IPS DF 6.9 (cell line): ENCODE data around the gene USP46.

Experiments used
- DNase-seq: peaks from one replicate; pipeline ENCODE4 v3.0.0-alpha.2; 2013; ENCODE audit warnings: low read depth, low spot score
- H3K27ac ChIP-seq: one replicate; pipeline ENCODE4 v1.5.1; 2013; ENCODE audit warnings: low read length, control low read depth
- H3K27me3 ChIP-seq: 2 replicates; pipeline ENCODE4 v1.6.1; 2013; ENCODE audit warnings: mild to moderate bottlenecking, low read length; ENCODE audit not compliant: control insufficient read depth, insufficient read depth
- H3K36me3 ChIP-seq: 2 replicates; pipeline ENCODE4 v1.6.1; 2013; ENCODE audit warnings: low read length; ENCODE audit not compliant: control insufficient read depth, insufficient read depth
- H3K4me1 ChIP-seq: 2 replicates; pipeline ENCODE4 v1.6.1; 2013; ENCODE audit warnings: low read length; ENCODE audit not compliant: control insufficient read depth, insufficient read depth
- H3K4me3 ChIP-seq: 2 replicates; pipeline ENCODE4 v1.5.1; 2013; ENCODE audit warnings: mild to moderate bottlenecking, low read length
- H3K9me3 ChIP-seq: 2 replicates; pipeline ENCODE4 v1.6.1; 2013; ENCODE audit warnings: low read length, inconsistent platforms; ENCODE audit not compliant: control insufficient read depth, insufficient read depth
- WGBS: extraction: QIAGEN DNeasy Blood & Tissue Kit; methylation state at CpG from one replicate; pipeline ENCODE4 v1.1.7; 2013; ENCODE audit warnings: mixed read lengths, missing lambda C conversion rate; ENCODE audit not compliant: insufficient read length, insufficient coverage; 5-methylcytosine and 5-hydroxymethylcytosine counted together

USP46 gene

DNA sequence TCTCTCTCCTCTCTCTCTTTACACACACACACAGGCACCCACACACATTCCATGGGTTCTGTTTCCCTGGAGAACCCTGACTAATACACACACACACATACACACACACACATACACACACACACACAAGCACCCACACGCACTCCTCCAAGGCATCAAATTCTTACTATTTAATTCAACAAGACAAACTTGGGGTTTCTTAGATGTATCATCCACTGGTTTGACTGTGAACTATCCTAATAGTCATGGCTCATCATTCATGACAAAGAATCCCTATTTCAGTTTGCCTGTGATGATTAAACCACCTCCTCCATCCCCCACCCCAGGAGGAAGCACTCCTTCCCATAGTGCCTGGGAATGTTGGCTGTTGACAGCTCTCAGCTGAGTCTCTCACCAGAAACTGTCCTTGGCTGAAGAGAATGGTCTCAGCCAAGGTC lies 98.2 kb downstream of the USP46 start:
- H3K36me3 ChIP-seq: no peaks in the 10 kb centered on the region
- H3K4me1 ChIP-seq: no peaks in the 10 kb centered on the region
- WGBS: no CpG with 5 or more reads among the region's 1 CpG
- H3K27me3 ChIP-seq: no peaks in the 10 kb centered on the region
- DNase-seq: no peak
- no peak overlapping the region for H3K4me3 ChIP-seq
- H3K27ac ChIP-seq: no peak overlapping the region
- no peaks in the 10 kb centered on the region for H3K9me3 ChIP-seq

DNA sequence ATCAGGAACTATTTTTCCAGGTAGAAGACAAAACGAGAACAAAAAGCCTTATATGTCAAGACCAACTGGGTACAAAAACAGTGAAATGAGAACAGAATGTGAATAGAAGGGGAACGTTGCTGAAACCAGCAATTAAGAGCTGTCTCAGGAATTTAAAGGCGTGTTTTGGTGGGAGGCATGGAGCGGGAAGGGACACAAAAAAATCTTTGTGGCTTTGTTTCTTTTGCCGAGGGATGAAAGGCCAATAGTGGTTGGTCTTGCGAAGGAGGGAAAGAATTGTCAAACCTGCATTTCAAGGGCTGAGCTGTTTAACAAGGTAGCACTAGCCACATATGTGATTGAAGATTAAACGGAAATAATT lies 103.8 kb downstream of the USP46 start:
- Histone ChIP-seq H3K27me3 (no peaks in the 10 kb centered on the region), H3K4me1 (no peaks in the 10 kb centered on the region)
- WGBS: no CpG with 5 or more reads among the region's 7 CpGs

DNA sequence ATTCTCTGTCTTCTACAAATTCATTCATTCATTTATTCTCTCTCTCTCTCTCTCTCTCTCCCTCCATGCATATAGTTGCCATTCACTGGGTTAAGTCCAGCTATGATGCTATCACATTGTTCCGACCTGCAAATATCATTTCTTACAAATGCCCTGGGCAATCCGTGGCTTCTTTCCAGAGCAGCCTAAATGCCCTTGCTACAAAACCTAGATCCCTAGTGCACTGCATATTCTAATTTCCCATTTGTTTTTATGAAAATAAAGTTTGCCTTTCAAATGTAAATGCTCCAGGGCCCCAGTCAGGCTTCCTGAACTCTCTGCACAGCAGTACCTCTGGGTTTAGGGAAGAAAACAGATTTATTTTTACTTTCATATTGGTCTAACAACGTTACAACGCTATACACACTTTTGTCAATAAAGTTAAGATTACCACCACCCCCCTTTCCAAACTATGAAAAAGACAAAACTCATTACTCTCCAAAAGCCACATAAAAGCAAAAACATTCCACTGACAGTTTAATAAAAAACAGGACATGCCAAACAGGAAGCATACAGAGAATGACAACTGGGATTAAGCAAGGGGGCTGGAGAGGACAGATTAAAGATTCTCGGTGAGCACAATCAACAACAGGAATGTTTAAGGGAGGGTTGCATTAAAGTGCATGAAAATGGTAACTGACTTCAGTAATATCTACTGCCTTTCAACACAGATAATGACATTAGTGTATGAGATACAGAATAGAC lies 104.3 kb downstream of the USP46 start:
- Histone ChIP-seq H3K27ac (no peak overlapping the region), H3K36me3 (no peaks in the 10 kb centered on the region), H3K9me3 (no peaks in the 10 kb centered on the region), H3K27me3 (no peaks in the 10 kb centered on the region), H3K4me1 (no peaks in the 10 kb centered on the region), H3K4me3 (no peak overlapping the region)
- DNase-seq: no peak
- 100% methylated on average over 1 of the region's 5 CpGs for WGBS

More for the DNA sequence above, 103.8 kb downstream of the USP46 start:
- Histone ChIP-seq H3K9me3 (no peaks in the 10 kb centered on the region), H3K36me3 (no peaks in the 10 kb centered on the region), H3K27ac (no peak overlapping the region), H3K4me3 (no peak overlapping the region)
- no peak for DNase-seq

DNA sequence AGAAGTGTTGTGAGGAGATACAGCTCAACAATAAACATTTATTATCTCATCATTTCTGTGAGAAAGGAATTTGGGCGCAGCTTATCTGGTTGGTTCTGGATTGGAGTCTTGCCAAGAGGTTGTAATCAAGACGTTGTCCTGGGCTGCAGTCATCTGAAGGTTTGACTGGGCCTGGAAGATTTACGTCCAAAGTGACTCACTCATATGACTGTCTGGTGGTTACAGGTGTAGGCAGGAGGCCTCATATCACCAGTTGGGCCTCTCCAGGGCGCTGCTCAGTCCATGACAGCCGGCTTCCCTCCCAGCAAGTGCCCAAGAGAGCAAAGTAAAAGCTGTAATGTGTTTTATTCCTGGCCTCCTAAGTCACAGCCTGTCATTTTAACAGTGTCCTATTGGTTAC lies 106.3 kb downstream of the USP46 start:
- Histone ChIP-seq H3K36me3 (no peaks in the 10 kb centered on the region), H3K4me3 (no peak overlapping the region), H3K27me3 (no peaks in the 10 kb centered on the region), H3K4me1 (no peaks in the 10 kb centered on the region), H3K27ac (no peak overlapping the region), H3K9me3 (no peaks in the 10 kb centered on the region)
- no CpG with 5 or more reads among the region's 5 CpGs for WGBS
- DNase-seq: no peak

DNA sequence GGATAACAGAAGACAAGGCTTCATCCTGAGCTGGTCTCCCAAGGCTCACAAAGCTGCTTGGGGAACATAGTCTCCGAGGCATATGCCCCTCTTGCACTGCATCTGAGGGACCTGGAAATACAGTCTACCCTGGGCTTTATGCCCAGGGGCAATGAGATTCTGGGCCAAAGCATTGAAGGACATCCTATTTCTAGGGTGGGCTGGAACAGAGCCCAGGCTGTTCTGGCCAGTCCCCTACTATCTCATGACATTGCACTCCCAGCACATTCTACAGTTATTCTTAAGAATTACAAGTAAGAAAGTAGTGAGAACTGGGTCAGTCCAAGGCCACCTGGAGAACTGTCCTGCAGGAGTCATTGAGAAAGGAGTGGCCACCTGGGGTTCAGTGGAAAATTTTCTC lies 107.6 kb downstream of the USP46 start:
- H3K27ac ChIP-seq: no peak overlapping the region
- no peaks in the 10 kb centered on the region for H3K36me3 ChIP-seq
- no peaks in the 10 kb centered on the region for H3K27me3 ChIP-seq
- H3K9me3 ChIP-seq: no peaks in the 10 kb centered on the region
- no peaks in the 10 kb centered on the region for H3K4me1 ChIP-seq
- no peak overlapping the region for H3K4me3 ChIP-seq
- WGBS: no CpG with 5 or more reads among the region's 1 CpG
- DNase-seq: no peak

DNA sequence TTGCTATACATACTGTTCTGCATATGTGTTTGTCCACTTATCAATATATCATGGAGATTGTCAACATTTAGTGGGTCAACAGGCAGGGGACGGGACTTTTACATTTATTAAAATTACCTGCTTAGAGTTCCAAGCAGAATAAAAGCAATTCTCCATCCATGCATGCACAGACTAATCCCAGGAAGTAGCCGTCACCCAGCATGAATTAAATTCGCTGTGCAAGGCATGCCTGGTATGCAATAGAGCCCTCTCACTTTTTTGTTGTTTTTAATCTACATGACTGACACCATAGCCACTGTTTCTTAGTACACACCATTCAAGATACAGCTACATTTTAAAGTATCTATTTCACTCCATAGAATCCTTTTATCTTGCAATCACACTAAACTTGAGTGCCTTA lies 108.9 kb downstream of the USP46 start:
- no peaks in the 10 kb centered on the region for H3K9me3 ChIP-seq
- WGBS: no CpG with 5 or more reads among the region's 3 CpGs

DNA sequence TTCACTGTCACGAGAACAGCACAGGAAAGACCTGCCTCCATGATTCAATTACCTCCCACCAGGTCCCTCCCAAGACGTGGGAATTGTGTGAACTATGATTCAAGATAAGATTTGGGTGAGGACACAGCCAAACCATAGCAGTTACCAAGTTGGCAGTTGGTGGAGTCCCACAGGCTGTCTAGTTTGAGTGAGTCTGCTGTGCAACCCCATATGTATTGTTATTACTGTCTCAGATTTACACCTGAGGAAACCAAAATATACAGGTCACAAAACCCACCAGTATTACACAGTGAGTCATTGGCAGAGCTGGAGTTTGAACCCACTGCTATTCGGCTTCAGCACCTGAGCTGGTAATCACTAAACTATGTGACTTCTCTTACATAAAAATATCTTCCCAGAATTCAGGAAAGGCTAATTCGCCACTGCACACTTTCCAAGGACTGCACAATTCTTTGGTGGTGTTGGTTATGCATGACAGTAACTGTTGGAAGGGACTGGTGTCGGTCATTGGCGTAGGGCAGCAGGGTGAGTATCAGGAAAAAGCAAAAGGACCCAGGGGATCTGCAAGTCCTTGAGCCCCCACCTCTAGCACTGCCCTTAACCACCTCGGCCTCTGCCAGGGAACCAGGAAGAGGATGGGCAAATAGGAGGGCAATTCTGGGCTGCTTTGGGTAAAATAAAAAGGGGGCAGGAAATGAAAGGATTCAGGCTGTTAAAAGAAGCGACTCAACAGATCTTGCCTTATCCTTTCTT lies 110.1 kb downstream of the USP46 start:
- Histone ChIP-seq H3K36me3 (no peaks in the 10 kb centered on the region), H3K27ac (no peak overlapping the region), H3K27me3 (no peaks in the 10 kb centered on the region), H3K4me1 (no peaks in the 10 kb centered on the region), H3K9me3 (no peaks in the 10 kb centered on the region), H3K4me3 (no peak overlapping the region)
- DNase-seq: no peak
- WGBS: no CpG with 5 or more reads among the region's 8 CpGs

More for the DNA sequence above, 108.9 kb downstream of the USP46 start:
- H3K4me3 ChIP-seq: no peak overlapping the region
- H3K27ac ChIP-seq: no peak overlapping the region
- H3K4me1 ChIP-seq: no peaks in the 10 kb centered on the region
- H3K36me3 ChIP-seq: no peaks in the 10 kb centered on the region
- no peaks in the 10 kb centered on the region for H3K27me3 ChIP-seq
- no peak for DNase-seq

DNA sequence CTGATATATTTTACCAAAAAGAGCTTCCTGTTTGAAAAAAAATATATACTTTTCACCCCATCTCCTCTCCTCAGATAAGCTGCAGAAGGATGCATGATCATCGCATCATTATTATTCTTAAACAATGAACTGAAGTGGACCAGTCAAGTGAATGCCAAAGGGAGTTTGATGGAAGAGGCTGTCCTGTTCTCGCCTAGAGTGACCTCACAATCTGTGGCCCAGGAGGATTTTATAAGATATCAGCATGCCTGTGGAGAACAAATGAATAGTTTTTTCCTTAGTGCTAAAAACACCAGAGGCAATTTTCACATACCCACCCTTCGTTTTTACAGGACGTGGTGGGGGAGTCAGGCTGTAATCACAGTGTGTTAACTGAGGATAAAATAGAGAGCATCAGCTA lies 112.7 kb downstream of the USP46 start:
- no peaks in the 10 kb centered on the region for H3K9me3 ChIP-seq
- no CpG with 5 or more reads among the region's 4 CpGs for WGBS
- H3K4me3 ChIP-seq: no peak overlapping the region
- DNase-seq: no peak
- H3K27ac ChIP-seq: no peak overlapping the region
- no peaks in the 10 kb centered on the region for H3K27me3 ChIP-seq
- H3K4me1 ChIP-seq: no peaks in the 10 kb centered on the region
- H3K36me3 ChIP-seq: no peaks in the 10 kb centered on the region

DNA sequence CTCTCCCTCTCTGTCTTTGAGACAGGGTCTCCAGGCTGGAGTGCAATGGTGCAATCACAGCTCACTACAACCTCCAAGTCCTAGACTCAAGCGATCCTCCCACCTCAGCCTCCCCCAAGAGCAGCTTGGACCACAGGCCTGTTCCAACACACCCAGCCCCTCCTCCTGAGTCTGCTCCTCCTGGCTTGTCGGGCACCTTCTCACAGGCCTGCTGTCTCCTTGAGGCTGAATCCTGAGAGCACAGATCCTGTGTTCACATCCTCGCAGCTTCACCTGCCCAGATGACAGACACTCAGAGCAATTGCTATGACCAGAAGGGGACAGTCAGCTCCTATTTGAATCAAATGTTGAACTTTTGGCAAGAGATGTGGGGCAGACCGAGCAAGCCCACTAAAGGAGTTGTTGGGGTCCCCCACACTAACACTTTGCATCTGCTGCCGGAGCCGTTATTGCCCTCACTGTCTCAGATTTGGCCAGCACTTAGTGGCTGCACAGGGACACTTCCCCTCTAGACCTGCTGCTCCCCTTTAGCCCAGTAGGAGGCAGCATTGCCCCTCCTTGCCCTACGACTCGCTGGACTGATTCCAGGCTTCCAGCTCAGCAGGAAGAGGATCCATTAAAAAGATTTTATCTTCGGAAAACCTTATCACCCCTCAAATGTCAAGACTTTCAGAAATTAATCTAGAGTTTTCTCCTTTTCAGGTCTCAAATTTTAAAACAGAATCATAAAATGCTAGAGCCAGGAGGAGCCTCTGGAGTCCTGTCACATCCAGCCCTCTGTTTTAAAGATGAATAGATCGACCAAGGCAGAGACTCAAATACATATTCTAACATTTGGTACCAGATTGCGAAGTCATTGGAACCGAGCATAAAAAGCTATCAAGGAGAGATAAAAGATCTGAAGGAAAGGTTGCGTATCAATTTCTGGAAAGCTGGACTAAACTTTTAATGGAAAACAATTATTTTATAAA lies 113.7 kb downstream of the USP46 start:
- whole genome bisulfite sequencing: no CpG with 5 or more reads among the region's 13 CpGs
- H3K36me3 ChIP-seq: no peaks in the 10 kb centered on the region
- no peaks in the 10 kb centered on the region for H3K4me1 ChIP-seq
- H3K27ac ChIP-seq: no peak overlapping the region
- H3K4me3 ChIP-seq: no peak overlapping the region
- H3K9me3 ChIP-seq: no peaks in the 10 kb centered on the region
- H3K27me3 ChIP-seq: no peaks in the 10 kb centered on the region
- peak; percentile 68 for DNase-seq
